NCI-H187 treated with DMSO at 0.1 percent for 48 hours (cell line): Measurements from ENCODE around the gene NDST4.

Source experiments
- DNase-seq: peaks from one replicate; lab custom pipeline; 2025; lab: John Stamatoyannopoulos, UW

The NDST4 gene

GRCh38 chr4:114907568-114907967, 205.9 kb downstream of the NDST4 start:
- DNase-seq = no peak

GRCh38 chr4:114905017-114905416, 208.4 kb downstream of the NDST4 start:
- DNase-seq = no peak

- no peak for DNase-seq
Observed at GRCh38 chr4:114900934-114901333, 212.5 kb downstream of the NDST4 start.

- DNase-seq = no peak
Observed at GRCh38 chr4:114890773-114891172, 222.6 kb downstream of the NDST4 start.

GRCh38 chr4:114886761-114887160, 226.7 kb downstream of the NDST4 start:
- DNase-seq = no peak

GRCh38 chr4:114883641-114884040, 229.8 kb downstream of the NDST4 start:
- no peak for DNase-seq

GRCh38 chr4:114879916-114880669, 233.3 kb downstream of the NDST4 start:
- no peak for DNase-seq

GRCh38 chr4:114875630-114876029, 237.8 kb downstream of the NDST4 start:
- DNase-seq = no peak

- no peak for DNase-seq
Observed at GRCh38 chr4:114874321-114874720, 239.1 kb downstream of the NDST4 start.

GRCh38 chr4:114870987-114871386, 242.4 kb downstream of the NDST4 start:
- DNase-seq = no peak

- no peak for DNase-seq
Observed at GRCh38 chr4:114866901-114867670, 246.3 kb downstream of the NDST4 start.

- no peak for DNase-seq
Observed at GRCh38 chr4:114864060-114864459, 249.4 kb downstream of the NDST4 start.

GRCh38 chr4:114860786-114861185, 252.6 kb downstream of the NDST4 start:
- DNase-seq = no peak

GRCh38 chr4:114857831-114858230, 255.6 kb downstream of the NDST4 start:
- no peak for DNase-seq

GRCh38 chr4:114839986-114840385, 273.4 kb downstream of the NDST4 start:
- DNase-seq = no peak

GRCh38 chr4:114830628-114831027, 282.8 kb downstream of the NDST4 start:
- no peak for DNase-seq

GRCh38 chr4:114827651-114828050, 285.8 kb downstream of the NDST4 start:
- DNase-seq = no peak

GRCh38 chr4:114815760-114816159, 297.7 kb downstream of the NDST4 start:
- no peak for DNase-seq

- no peak for DNase-seq
Observed at GRCh38 chr4:114813961-114814360, 299.5 kb downstream of the NDST4 start.

- no peak for DNase-seq
Observed at GRCh38 chr4:114811564-114812301, 301.7 kb downstream of the NDST4 start.

GRCh38 chr4:114807759-114808404, 305.5 kb downstream of the NDST4 start:
- DNase-seq = no peak

GRCh38 chr4:114807357-114807756, 306.1 kb downstream of the NDST4 start:
- no peak for DNase-seq
